HG03432 (cell line): ENCODE data around the gene FBRS.
"Not testable (repeated sequence)": the region's sequence is repeated elsewhere in the genome, so short reads cannot be mapped to it uniquely, and the experiment has no call there.

Experiments
- ATAC-seq: cut with Tn5 transposase; IDR thresholded peaks from one replicate; pipeline ENCODE4 v1.9.1; 2021; ENCODE audit warnings: mild to moderate bottlenecking, moderate library complexity; ENCODE audit not compliant: unreplicated experiment

Gene FBRS

GRCh38 chr16:30697264-30698138 lies 39.3 kb downstream of the FBRS start:
- ATAC-seq = peak; percentile 88

- ATAC-seq = peak; percentile 68
These were observed 40.0 kb downstream of the FBRS start for GRCh38 chr16:30698139-30698815.

- ATAC-seq = peak; percentile 35
These were observed 40.8 kb downstream of the FBRS start, which contains the start of gene SRCAP for GRCh38 chr16:30698816-30699614. Gene SRCAP (plus strand): TSS chr16:30699171. CDS start chr16:30700825, 1,654 bp downstream.

GRCh38 chr16:30699615-30700099 lies 41.4 kb downstream of the FBRS start:
- ATAC-seq = no peak

- no peak for ATAC-seq
These were observed 42.3 kb downstream of the FBRS start for GRCh38 chr16:30700491-30700890.

GRCh38 chr16:30700971-30701370 lies 42.7 kb downstream of the FBRS start:
- no peak for ATAC-seq

GRCh38 chr16:30703071-30703470 lies 44.8 kb downstream of the FBRS start:
- ATAC-seq = not testable (repeated sequence)

- ATAC-seq = no peak
These were observed 45.7 kb downstream of the FBRS start for GRCh38 chr16:30703971-30704370.

GRCh38 chr16:30706046-30706445 lies 47.8 kb downstream of the FBRS start:
- no peak for ATAC-seq

GRCh38 chr16:30710971-30711370 lies 52.7 kb downstream of the FBRS start:
- ATAC-seq = no peak

GRCh38 chr16:30711712-30712111 lies 53.5 kb downstream of the FBRS start:
- no peak for ATAC-seq

GRCh38 chr16:30715750-30716445 lies 57.7 kb downstream of the FBRS start:
- no peak for ATAC-seq

GRCh38 chr16:30720086-30720485 lies 61.9 kb downstream of the FBRS start:
- ATAC-seq = no peak
